GM21390 (cell line): ENCODE data around the gene SUB1.
"Not testable (repeated sequence)": the region's sequence is repeated elsewhere in the genome, so short reads cannot be mapped to it uniquely, and the experiment has no call there.

Experiments
- ATAC-seq: cut with Tn5 transposase; IDR thresholded peaks from one replicate; pipeline ENCODE4 v1.9.1; 2021; ENCODE audit not compliant: unreplicated experiment

SUB1 gene

DNA sequence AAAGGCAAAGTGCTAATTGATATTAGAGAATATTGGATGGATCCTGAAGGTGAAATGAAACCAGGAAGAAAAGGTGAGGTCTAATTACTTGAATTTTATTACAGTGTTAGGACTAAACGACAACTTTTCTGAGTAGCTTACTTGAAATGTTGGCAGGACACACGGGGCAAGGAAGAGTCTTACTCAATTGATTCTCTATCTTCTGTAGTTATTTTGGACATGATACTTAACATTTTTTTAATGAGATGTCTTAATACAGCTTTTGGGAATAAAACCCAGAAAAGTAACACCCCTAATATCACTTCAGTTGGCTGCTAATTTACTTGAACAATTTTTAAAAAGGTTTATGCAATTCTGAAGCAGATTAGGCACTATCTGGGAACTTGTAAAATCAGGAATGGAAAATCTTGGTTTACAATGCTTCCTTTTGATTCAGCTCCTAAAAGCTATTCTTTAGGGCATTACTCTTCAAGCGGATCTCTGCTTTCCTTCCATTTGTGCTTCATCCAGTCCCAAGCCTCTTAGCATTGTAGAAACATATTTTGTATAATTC lies 13.7 kb downstream of the SUB1 start:
- ATAC-seq: no peak

DNA sequence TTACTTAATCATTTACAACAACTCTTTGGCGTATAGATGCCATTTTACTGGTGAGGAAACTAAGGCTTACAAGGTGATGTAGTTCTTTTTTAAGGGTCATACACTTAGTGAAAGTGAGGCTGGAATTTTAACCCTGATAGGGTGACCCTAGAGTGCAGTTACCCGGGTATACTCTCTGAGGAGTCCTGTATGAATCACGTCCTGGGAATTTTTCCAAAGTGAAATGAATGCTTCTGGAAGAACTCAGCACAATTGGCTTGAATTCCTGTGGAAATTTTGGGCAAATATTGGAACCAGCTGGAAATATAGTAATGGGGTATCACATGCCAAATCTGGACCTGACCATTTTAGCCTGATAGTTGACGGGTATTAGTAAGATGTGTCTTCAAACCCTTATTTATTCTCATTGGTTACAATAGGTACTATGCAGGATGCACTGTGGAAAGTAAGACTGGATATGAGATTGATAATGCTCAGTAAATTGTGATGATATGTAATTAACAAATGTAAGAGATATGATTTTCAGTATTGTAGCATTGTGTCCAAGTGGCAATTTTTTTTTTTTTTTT lies 14.8 kb downstream of the SUB1 start:
- ATAC-seq: no peak

DNA sequence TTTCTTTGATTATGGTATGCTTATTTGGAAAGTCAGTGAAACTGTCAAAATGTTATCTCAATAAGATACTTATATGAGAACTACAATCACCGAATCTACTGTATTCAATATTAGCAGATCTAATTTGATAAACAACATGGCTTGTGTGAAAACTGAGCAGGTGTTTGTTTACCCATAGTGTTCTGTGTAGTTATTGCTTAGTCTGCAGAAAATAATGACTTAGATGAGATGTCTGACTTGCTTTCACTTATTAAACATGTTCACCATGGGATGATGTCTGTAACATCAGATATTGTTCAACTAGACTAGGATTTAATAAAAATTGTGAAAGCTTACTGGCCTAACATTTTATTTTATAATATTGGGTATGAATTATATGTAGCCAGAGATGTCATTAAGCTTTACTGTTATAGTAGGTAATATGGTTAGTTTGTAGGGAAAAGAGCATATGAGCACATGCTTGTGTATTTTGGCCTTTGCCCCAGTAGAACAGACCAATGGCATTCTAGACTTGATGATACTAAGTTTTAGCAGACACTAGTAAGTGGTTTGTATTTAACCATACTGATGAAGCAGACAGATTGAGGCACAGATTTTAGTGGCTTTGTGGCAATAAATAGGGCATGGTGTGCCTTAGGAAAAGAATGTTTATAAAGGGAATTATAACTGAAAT lies 16.4 kb downstream of the SUB1 start:
- no peak for ATAC-seq

DNA sequence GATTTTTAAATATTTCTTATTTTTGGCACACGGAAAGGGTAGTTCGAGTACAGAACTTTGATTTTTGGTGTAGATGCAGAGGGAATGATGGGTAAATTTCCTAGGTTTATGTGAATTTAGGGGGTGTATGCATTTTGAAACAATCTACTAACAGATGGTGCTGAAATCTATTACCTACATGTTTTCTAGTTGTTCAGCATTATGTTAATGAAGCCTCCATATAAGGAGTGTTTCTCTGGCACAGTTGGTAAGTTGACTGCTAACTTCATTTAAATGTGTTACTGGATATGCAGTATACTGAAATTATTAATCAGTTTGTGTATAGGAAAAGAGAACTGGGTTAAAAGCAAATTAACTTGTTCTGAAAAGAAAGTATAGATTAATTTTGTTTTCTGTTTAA lies 17.5 kb downstream of the SUB1 start:
- ATAC-seq: no peak

DNA sequence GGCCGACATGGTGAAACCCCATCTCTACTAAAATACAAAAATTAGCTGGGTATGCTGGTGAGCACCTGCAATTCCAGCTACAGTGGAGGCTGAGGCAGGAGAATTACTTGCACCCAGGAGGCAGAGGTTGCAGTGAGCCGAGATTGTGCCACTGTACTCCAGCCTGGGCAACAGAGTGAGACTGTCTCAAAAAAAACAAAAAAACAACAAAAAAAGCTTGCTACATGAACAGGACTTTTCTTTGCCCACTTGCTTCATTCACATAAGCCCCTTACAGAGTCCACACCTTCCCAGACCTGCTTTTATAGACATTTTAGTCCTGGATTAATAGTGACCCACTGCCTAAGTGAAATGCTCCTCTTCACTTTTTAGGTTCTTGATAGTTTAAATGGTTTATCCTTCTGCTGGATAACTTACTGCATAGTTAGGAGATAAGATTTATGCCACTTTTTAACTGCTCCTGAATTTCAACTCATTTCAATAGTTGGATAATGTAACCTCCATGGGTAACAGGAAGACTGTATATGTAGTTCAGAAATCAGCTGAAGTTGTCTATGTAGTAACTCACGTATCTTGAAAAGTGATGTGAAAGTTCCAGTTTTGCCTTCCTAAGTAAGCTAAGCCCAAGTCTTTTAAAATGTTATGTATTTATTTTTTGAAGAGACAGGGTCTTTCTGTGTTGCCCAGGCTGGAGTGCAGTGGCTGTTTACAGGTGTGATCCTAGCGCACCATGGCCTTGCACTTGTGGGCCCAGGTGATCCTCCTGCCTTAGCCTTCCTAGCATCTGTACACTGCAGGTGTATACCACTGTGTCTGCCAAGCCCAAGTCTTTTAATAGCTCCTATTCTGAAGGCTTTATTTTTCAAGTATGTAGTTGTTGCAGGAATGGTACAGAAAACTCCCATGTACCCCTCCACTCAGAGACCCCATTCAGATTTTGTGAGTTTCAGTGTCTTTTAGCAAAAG lies 19.7 kb downstream of the SUB1 start:
- no peak for ATAC-seq

DNA sequence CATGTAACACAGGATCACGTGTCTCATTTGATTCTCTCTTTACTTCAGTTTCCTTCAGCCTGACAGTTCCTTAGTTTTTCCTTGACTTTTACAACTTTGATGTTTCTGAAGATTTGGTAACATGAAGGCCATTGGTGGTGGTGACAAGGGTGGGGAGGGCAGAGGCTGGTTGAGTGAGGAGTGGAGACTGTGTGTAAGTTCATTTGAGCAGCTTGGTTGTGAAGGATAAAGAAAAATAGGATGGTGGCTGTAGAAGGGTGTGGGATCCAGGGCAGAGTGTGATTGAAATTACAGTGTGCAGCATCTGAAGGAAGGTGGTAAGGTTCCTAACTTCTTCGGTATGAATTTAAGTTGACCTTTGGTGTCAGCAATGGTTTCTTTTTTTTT lies 20.4 kb downstream of the SUB1 start:
- ATAC-seq: no peak

DNA sequence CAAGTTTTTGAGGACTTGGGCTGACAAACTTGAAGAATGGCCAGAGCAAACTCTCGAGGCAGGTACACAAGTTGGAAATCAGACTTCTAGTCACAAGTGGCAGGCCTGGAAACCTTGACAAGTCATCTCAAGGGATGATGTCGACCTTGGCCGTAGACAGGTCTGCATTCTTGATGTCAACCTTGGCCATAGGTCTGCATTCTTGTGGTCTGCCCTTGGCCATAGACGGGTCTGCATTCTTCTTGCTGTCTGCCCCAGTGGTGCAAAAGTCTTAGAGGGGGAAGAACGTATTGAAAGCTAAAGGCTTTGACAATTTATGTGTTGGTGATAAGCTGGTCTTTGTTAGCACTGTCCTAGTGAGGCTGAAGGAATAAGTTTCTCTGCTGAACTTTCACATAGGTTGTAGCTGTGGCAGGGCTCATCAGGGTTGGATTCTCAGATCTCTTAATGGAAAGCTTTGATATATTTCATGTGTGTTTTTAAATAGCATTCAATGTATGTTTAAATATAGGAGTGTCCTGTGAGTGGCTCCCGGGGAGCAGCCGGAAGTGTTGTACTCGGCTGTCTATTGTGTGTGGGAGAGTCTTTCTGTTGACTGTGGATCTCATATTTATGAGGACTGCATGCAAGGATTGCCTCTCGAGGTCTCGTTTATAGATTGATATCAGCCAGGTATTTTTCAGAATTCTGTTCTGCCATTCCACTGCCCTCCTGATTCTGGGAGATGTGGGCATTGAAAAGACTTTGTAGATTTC lies 27.0 kb downstream of the SUB1 start:
- ATAC-seq: no peak

DNA sequence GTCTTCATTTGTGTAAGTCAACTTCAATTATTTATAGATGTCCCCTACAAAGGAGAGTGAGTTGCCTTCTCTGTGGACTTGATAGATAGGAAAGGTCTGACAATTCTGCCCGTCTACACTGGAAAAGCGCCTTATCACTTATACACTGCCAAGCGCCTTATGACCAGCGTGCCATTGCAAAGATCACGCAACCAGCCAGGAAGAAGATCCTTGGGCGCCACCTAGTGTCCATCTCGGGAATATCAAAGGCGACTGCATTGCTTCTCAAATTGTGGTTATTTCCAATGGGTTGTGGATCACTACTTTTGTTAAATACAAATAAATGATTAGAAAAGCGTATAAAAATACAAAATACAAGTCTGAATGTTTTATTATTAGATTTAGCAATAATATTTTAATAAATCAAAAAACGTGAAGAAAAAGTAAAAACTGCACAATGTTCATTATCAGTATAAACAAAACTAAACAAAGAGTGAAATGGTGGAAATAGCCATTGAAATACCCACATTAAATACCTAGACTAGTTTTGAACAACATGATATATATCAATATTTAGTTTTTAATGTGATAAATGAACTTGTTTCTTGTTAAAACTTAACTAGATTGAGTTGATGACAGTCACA lies 27.8 kb downstream of the SUB1 start:
- peak; percentile 75 for ATAC-seq

DNA sequence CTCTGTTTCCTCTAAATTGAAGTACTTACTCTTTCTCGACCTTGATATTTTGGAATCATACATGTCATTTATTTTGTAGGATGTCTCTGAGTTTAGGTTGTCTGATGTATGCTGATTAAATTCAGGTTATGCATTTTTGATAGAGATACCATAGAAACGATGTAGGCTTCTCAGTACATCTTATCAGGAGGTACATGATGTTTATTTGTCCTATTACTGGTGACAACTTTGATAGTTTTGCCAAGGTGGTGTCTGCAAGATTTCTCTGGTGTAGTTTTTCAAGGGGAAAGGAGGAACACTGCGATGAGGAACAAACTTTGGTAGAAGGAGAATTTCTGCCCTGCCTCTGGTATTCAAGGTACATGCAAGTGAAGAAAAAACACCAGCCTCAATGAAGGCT lies 29.9 kb downstream of the SUB1 start:
- ATAC-seq: no peak

DNA sequence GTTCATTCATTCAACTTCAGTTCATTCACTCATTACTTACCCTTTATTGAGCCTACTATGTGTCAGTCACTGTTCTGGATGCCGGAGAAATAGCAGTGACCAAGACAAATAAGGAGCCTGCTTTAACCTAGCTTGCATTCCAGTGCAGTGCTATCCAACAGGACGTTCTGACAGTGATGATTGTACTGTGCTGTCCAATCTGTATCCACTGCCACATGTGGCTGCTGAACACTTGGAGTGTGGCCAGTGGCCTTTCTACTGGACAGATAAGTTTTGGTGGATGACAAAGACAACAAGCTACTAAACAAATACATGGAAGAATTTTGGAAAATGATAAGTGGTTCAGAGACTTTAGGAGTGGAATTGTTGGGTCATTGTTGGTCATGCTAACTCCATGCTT lies 33.6 kb downstream of the SUB1 start:
- ATAC-seq: no peak

DNA sequence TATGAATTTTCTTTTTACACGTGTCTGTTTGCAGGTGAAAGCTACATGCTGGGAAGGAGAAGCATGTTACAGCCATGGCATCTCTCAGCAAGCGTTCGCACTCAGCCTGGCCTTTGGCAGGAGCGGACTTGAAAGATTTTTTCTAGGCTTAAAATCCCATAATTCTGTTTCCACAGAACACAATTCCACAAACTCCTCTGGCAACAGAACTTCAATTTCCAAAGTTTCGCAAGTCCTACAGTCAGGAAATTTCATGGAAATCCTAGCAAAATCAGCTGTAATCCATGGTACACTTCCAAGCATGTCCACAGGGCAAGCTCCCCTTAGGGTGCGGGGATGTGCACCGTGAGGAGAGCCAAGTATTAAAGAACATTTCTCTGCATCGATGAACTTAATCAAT lies 35.9 kb downstream of the SUB1 start:
- ATAC-seq: no peak

DNA sequence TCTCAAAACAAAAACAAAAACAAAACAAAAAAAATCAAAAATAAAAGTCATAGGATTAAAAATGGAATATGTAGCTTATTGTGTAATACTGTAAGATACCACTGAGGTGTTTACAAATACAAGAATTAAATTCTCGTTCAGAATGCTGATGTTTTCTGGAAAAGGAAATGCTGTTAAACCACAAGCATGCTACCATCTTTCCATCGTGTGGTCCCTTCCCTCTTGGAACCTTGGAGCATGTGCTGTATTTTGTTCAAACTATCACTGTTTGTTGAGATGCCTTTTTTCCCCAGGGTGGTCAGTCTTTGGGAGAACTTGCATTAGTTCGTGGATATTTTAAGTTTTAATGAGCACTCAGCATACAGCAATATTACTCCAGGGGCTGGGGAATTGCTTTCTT lies 39.7 kb downstream of the SUB1 start:
- ATAC-seq: no peak

DNA sequence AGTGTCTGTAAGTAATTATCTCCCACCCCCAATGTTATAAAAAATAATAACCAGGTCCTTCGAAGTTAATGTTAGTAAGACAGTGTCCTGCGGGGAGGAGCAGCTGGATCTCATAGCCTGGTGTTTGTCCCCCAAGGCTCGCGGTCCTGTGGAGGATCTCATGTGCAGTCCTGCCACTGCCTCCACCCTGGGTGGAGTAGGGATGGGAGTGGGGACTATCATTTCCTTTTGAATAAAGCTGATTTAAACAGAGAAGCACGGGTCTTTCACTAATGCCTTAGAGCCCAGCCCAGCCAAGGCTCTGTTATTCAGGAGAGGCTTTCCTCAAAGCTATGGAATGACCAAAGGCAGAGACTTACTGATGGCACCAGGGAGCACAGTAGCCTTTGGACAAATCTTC lies 40.2 kb downstream of the SUB1 start:
- ATAC-seq: no peak

DNA sequence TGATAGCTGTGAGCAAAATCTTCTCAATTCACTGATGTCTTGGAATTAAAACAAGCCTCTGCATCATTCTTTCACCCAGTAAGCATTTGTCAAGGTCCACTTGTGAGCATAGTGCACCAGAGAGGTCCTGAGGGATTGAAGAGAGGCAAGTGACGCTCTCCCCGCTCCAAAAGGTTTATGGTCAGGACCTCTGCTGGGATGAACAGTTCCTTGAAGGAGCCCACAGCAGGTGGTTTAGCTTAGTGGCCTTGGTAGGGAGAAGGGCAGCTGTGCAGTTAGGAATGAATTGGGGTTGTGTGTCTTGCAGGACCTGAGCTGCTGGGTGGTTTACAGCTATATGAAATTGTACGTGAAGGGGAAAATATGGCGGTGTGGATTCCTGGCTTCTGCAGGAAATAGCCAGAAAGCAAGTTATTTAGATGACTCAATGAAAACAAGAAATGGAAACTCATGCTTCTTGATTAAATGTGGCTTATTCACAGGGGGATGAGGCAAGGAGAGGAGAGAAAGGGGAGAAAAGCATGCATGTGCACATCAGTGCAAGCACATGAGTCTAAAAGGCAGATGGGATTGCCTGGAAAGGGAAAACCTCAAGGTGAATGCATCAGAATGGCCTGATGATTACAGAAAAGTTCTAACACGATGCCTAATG lies 42.0 kb downstream of the SUB1 start:
- no peak for ATAC-seq

DNA sequence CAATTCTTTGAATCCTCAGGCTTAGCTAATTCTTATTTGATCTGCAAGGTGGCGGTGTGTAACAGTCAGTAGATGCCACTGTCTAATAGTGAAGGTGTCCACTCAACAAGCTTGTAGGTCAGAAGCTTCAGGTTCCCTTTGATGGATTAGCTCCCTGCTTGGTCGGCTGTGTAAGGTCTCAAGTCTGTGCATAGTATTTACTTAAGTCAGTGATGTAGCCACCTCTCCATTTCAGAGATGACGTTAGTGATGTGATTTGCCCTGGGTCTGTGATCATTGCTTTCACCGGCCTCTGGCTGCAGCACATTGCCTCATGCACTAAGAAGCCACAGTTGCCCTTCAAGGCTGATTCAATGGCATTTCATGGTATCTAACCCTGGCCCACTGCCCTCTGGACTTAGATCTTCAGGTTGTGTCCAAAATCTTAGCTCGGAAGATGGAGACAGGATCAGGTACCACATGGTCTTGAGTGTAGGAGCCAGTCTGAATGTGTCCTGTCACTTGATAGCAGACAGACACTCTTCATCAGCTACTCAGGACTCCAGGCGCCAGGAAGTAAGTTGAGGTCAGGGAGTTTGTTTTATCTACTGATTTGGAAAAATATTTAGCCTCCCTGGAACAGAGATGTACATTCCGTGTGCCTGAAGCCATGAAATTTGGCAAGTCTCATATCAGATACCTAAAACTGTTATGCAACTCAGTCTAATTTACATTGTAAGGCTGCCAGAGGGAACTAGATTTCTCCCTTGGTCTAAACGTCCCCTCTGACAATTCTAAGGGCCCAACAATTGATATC lies 42.9 kb downstream of the SUB1 start:
- ATAC-seq: no peak

DNA sequence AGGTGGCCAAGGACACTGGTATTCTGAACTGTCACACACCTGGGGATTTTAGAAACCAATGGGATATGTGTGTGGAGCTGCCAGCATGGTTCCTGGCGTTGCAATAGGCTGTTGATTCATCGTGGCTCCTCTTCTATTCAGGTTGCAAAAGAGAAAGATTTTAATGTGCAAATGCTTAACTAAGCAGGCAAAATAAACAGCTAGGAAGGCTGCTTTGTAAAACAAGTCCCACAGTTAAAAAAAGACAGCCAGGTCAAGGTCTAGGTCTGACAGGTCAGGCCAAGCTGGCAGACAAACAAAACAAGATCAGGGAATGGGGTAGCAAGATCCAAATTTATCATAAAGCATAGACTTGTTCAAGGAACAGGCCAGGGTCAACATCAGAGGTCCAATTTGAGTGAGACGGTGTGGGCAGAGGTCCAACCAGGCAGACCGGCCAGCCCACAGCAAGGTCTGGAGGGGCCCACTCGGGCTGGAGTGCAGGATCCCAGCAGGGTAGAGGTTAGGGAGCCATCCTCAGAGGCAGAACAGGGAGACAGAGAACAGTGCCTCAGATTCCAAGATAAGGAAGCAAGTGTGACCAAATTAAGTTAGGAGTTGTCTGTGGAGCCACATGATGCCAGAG lies 45.6 kb downstream of the SUB1 start:
- no peak for ATAC-seq

DNA sequence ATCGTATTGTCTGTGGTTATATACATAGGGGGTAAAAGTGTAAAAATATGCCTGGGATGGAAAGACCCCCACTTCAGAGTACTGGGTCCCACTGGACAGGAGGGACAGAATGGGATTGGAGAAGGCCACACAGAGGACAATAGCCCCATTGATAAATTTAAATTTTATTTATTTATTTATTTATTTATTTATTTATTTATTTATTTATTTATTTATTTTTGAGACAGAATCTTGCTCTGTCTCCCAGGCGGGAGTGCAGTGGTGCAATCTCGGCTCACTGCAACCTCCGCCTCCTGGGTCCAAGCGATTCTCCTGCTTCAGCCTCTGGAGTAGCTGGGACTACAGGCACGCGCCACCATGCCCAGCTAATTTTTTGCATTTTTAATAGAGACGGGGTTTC lies 47.7 kb downstream of the SUB1 start:
- ATAC-seq: not testable (repeated sequence)

DNA sequence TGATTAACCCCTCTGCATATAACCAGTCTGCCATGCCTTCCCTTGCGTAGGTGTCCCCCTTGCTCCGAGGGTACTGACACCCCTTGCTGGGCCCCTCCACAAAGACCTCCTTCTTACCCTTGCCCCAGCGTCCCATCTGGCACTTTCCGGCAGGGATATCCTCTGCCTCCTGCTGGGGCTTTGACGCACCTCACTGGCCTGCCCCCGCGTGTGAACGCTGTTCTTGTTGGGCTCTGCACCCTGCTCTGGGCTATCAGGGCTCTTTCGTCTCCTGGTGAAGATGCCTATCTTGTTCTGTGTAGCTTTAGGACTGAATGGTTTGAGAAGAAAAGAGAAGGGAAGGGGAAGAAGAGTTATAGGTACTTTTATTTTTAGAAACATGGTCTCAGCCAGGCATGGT lies 53.0 kb downstream of the SUB1 start:
- ATAC-seq: no peak

DNA sequence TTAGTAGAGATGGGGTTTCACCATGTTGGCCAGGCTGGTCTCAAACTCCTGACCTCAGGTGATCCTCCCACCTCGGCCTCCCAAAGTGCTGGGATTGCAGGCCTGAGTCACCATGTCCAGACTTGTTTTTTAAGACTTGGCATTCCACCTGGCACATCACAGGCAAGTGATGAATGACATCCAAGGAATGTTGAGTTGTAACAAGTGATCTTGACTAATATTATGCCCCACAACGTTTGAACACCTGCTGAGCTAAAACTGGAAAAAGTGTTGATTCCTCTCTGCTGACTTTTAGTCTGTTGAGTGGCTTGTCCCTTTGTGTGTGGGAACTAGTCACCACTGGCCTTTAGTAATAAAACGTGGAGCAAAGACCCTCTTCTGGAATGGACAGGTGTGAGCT lies 54.6 kb downstream of the SUB1 start:
- ATAC-seq: no peak
